MM.1S (cell line): ENCODE results near the gene NDFIP2.

Experiments used
- CTCF ChIP-seq: fragments of 300-600 bp; sonication (generic); IDR thresholded peaks from 2 replicates; pipeline ENCODE4 v1.5.1; 2016; ENCODE audit warnings: antibody characterized with exemption, low read length, mixed read lengths
- EZH2 ChIP-seq: fragments of 300-600 bp; sonication (generic); optimal IDR thresholded peaks from 2 replicates; pipeline ENCODE3; 2017; ENCODE audit warnings: low read depth, mild to moderate bottlenecking, antibody characterized with exemption, low read length, mixed read lengths

- TF ChIP-seq CTCF = no peak
- TF ChIP-seq EZH2 = no peak
Measured at GRCh38 chr13:79475569-79475968, 5.4 kb upstream of the NDFIP2 start.
